Activated naive CD8-positive, alpha-beta T cell (primary cell): ENCODE results near the gene IKBIP.
"Not testable (repeated sequence)": the region's sequence is repeated elsewhere in the genome, so short reads cannot be mapped to it uniquely, and the experiment has no call there.

Source experiments
- H3K27ac Mint-ChIP-seq: one replicate; pipeline ENCODE4 v1.8.0; 2021; ENCODE audit warnings: mixed read lengths
- H3K27me3 Mint-ChIP-seq: one replicate; pipeline ENCODE4 v1.8.0; 2021; ENCODE audit warnings: mixed read lengths
- H3K36me3 Mint-ChIP-seq: one replicate; pipeline ENCODE4 v1.8.0; 2021; ENCODE audit warnings: mixed read lengths
- H3K4me1 Mint-ChIP-seq: one replicate; pipeline ENCODE4 v1.8.0; 2021; ENCODE audit warnings: low read depth, mixed read lengths
- H3K4me3 Mint-ChIP-seq: one replicate; pipeline ENCODE4 v1.8.0; 2021; ENCODE audit warnings: mild to moderate bottlenecking, mixed read lengths
- H3K9me3 Mint-ChIP-seq: one replicate; pipeline ENCODE4 v1.8.0; 2021; ENCODE audit warnings: low read depth, mixed read lengths

Gene IKBIP

GRCh38 chr12:98651328-98651727 is 6.7 kb upstream of the IKBIP start:
- Mint-ChIP-seq H3K9me3 (no peaks in the 10 kb centered on the region), H3K36me3 (no peaks in the 10 kb centered on the region), H3K27ac (no peak overlapping the region), H3K4me3 (no peak overlapping the region), H3K4me1 (peaks cover 7% of the 10 kb centered on the region), H3K27me3 (no peaks in the 10 kb centered on the region)

- Mint-ChIP-seq H3K9me3 (no peaks in the 10 kb centered on the region), H3K4me3 (peak overlapping the region; percentile 97), H3K27me3 (no peaks in the 10 kb centered on the region), H3K4me1 (peaks cover 26% of the 10 kb centered on the region), H3K36me3 (no peaks in the 10 kb centered on the region), H3K27ac (peak overlapping the region; percentile 85)
Observed at GRCh38 chr12:98646294-98647090, 1.9 kb upstream of the IKBIP start.

- peak overlapping the region; percentile 87 for H3K27ac Mint-ChIP-seq
- peaks cover 32% of the 10 kb centered on the region for H3K4me1 Mint-ChIP-seq
- no peaks in the 10 kb centered on the region for H3K36me3 Mint-ChIP-seq
- H3K9me3 Mint-ChIP-seq, result no peaks in the 10 kb centered on the region
- no peaks in the 10 kb centered on the region for H3K27me3 Mint-ChIP-seq
- H3K4me3 Mint-ChIP-seq, result peak overlapping the region; percentile 97
Observed at GRCh38 chr12:98645572-98646067, 1.0 kb upstream of the IKBIP start.

- no peaks in the 10 kb centered on the region for H3K27me3 Mint-ChIP-seq
Observed at GRCh38 chr12:98644433-98644711, 216 bp downstream of the IKBIP start.

GRCh38 chr12:98642801-98643200 is 1.8 kb downstream of the IKBIP start:
- H3K27me3 Mint-ChIP-seq, H3K9me3 Mint-ChIP-seq, H3K36me3 Mint-ChIP-seq: not testable (repeated sequence)
- Mint-ChIP-seq H3K27ac (peak overlapping the region; percentile 50), H3K4me3 (peak overlapping the region; percentile 97), H3K4me1 (peaks cover 41% of the 10 kb centered on the region)

More at GRCh38 chr12:98644433-98644711, 216 bp downstream of the IKBIP start:
- H3K36me3 Mint-ChIP-seq, result no peaks in the 10 kb centered on the region
- peak overlapping the region; percentile 92 for H3K27ac Mint-ChIP-seq
- H3K4me3 Mint-ChIP-seq, result peak overlapping the region; percentile 97
- H3K4me1 Mint-ChIP-seq, result peaks cover 33% of the 10 kb centered on the region
- no peaks in the 10 kb centered on the region for H3K9me3 Mint-ChIP-seq

GRCh38 chr12:98639491-98639890 is 5.1 kb downstream of the IKBIP start:
- H3K4me3 Mint-ChIP-seq, result no peak overlapping the region
- H3K4me1 Mint-ChIP-seq, result peaks cover 30% of the 10 kb centered on the region
- no peaks in the 10 kb centered on the region for H3K27me3 Mint-ChIP-seq

GRCh38 chr12:98638009-98638408 is 6.6 kb downstream of the IKBIP start:
- Mint-ChIP-seq H3K9me3 (no peaks in the 10 kb centered on the region), H3K27me3 (no peaks in the 10 kb centered on the region), H3K27ac (peak overlapping the region; percentile 46), H3K4me1 (peaks cover 26% of the 10 kb centered on the region), H3K4me3 (no peak overlapping the region), H3K36me3 (peaks cover 1% of the 10 kb centered on the region)

More at GRCh38 chr12:98639491-98639890, 5.1 kb downstream of the IKBIP start:
- Mint-ChIP-seq H3K9me3 (no peaks in the 10 kb centered on the region), H3K27ac (no peak overlapping the region), H3K36me3 (no peaks in the 10 kb centered on the region)

GRCh38 chr12:98637068-98637467 is 7.5 kb downstream of the IKBIP start:
- Mint-ChIP-seq H3K27me3 (no peaks in the 10 kb centered on the region), H3K9me3 (no peaks in the 10 kb centered on the region), H3K4me3 (no peak overlapping the region), H3K36me3 (peaks cover 4% of the 10 kb centered on the region), H3K4me1 (peaks cover 22% of the 10 kb centered on the region), H3K27ac (no peak overlapping the region)

GRCh38 chr12:98635657-98636323 is 8.8 kb downstream of the IKBIP start:
- Mint-ChIP-seq H3K36me3 (peaks cover 4% of the 10 kb centered on the region), H3K4me1 (peaks cover 12% of the 10 kb centered on the region), H3K27me3 (no peaks in the 10 kb centered on the region)

GRCh38 chr12:98618952-98619351 is 25.6 kb downstream of the IKBIP start:
- Mint-ChIP-seq H3K36me3 (no peaks in the 10 kb centered on the region), H3K9me3 (no peaks in the 10 kb centered on the region), H3K27me3 (no peaks in the 10 kb centered on the region), H3K27ac (no peak overlapping the region), H3K4me3 (no peak overlapping the region), H3K4me1 (no peaks in the 10 kb centered on the region)

More at GRCh38 chr12:98635657-98636323, 8.8 kb downstream of the IKBIP start:
- Mint-ChIP-seq H3K9me3 (no peaks in the 10 kb centered on the region), H3K27ac (no peak overlapping the region), H3K4me3 (no peak overlapping the region)

GRCh38 chr12:98612696-98613334 is 31.8 kb downstream of the IKBIP start:
- peak overlapping the region; percentile 96 for H3K27ac Mint-ChIP-seq
- no peaks in the 10 kb centered on the region for H3K36me3 Mint-ChIP-seq
- H3K4me1 Mint-ChIP-seq, result peaks cover 12% of the 10 kb centered on the region
- H3K9me3 Mint-ChIP-seq, result no peaks in the 10 kb centered on the region
- no peak overlapping the region for H3K4me3 Mint-ChIP-seq
- H3K27me3 Mint-ChIP-seq, result no peaks in the 10 kb centered on the region

GRCh38 chr12:98610596-98610995 is 34.0 kb downstream of the IKBIP start:
- H3K27ac Mint-ChIP-seq, result no peak overlapping the region
- peaks cover 25% of the 10 kb centered on the region for H3K4me1 Mint-ChIP-seq
- no peaks in the 10 kb centered on the region for H3K27me3 Mint-ChIP-seq
- no peaks in the 10 kb centered on the region for H3K9me3 Mint-ChIP-seq
- no peaks in the 10 kb centered on the region for H3K36me3 Mint-ChIP-seq
- no peak overlapping the region for H3K4me3 Mint-ChIP-seq

GRCh38 chr12:98606359-98606988 is 38.1 kb downstream of the IKBIP start:
- Mint-ChIP-seq H3K9me3 (no peaks in the 10 kb centered on the region), H3K4me1 (peaks cover 14% of the 10 kb centered on the region), H3K36me3 (no peaks in the 10 kb centered on the region), H3K27me3 (no peaks in the 10 kb centered on the region), H3K4me3 (no peak overlapping the region), H3K27ac (peak overlapping the region; percentile 23)

GRCh38 chr12:98601924-98602323 is 42.7 kb downstream of the IKBIP start:
- H3K27me3 Mint-ChIP-seq, result no peaks in the 10 kb centered on the region
- no peak overlapping the region for H3K27ac Mint-ChIP-seq
- no peaks in the 10 kb centered on the region for H3K9me3 Mint-ChIP-seq
- H3K4me3 Mint-ChIP-seq, result no peak overlapping the region
- peaks cover 2% of the 10 kb centered on the region for H3K36me3 Mint-ChIP-seq
- H3K4me1 Mint-ChIP-seq, result peaks cover 23% of the 10 kb centered on the region

- H3K9me3 Mint-ChIP-seq, H3K27me3 Mint-ChIP-seq: not testable (repeated sequence)
- Mint-ChIP-seq H3K27ac (peak overlapping the region; percentile 70), H3K4me1 (peaks cover 41% of the 10 kb centered on the region), H3K4me3 (peak overlapping the region; percentile 63), H3K36me3 (peaks cover 18% of the 10 kb centered on the region)
Observed at GRCh38 chr12:98597313-98597712, 47.3 kb downstream of the IKBIP start.
